HG02642 (cell line): Measurements from ENCODE around the gene VTCN1.
A peak's percentile ranks its signal among the peaks of the same experiment; 100 is the strongest.
"Not testable (repeated sequence)": the region's sequence is repeated elsewhere in the genome, so short reads cannot be mapped to it uniquely, and the experiment has no call there.

Experiments
- ATAC-seq: cut with Tn5 transposase; IDR thresholded peaks from one replicate; pipeline ENCODE4 v1.9.1; 2021; ENCODE audit warnings: mild to moderate bottlenecking; ENCODE audit not compliant: unreplicated experiment, poor library complexity

VTCN1 gene

GRCh38 chr1:117135329-117135728 lies 75.4 kb downstream of the VTCN1 start:
- ATAC-seq, result no peak

- ATAC-seq, result no peak
Measured at GRCh38 chr1:117130526-117130925, 80.2 kb downstream of the VTCN1 start.

GRCh38 chr1:117128323-117129079 lies 82.2 kb downstream of the VTCN1 start:
- no peak for ATAC-seq

GRCh38 chr1:117127795-117128194 lies 82.9 kb downstream of the VTCN1 start:
- ATAC-seq, result no peak

DNA sequence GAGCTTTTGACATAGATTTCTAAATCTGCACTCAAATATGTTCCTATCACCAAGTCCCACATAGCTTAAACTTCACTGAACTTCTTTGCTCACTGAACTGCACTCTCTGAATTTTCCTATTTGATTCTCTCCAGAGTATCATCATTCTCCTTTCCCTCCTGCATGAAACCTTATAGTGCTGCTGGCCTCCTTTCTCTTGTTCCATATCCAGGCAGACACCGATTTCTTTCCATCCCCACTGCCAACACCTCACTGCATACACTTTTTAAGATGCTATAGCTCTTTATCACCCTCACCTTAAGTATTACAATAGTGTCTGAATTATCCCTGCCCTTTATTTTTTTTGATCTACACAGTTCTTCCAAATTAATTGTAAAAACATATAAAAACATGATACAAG lies 86.1 kb downstream of the VTCN1 start:
- ATAC-seq, result no peak

DNA sequence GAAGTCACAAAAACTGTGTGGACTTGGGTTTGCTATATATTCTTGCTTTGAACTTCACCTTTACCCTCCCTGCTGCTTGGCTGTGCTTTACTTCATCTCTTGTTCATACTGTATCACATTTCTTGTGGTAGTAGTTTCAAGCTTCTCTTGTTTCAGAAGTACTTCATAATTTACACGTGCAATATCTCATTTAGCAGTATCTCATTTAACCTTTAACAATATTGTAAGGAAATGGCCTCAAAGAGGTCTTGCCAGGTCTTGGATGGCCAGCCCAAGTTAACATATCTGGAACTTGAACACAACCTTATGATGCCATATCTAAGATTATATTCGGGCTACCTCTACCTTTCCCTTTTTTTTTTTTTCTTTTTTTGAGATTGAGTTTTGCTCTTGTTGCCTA lies 87.5 kb downstream of the VTCN1 start:
- no peak for ATAC-seq

DNA sequence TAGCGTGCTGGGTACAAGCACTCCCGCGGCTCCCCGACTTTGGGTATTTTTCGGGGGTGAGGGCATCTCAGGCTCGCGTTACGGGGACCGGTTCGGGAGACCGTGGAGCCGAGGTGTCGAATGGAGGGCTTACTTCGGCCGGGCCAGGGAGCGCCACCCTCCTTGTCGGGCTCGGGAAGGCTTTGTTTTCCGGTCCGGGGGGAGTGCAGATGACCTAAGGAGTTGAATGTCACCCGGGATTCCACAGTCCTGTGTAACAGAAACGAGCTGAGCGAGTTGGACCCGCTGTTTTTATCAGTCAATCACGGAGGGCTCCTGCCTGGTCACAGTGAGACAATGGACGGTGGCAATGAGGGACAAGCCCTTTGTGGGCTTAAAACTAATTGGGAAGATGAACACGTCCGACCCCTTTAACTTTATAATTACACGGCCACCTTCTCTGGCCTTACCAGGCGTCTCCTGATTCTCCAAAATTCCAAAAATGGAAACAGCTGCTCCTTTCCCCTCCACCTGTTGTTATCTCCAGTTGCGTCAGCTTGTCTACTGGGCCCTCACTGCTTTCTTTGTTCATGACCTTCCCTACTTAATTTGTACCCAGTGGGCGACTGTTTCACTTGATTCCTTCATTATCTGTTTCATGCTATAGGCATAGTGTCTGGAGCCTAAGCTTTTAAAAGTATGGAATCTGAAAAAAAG lies 88.2 kb downstream of the VTCN1 start:
- ATAC-seq, result no peak

- peak; percentile 95 for ATAC-seq
Measured at GRCh38 chr1:117121589-117122329, 89.0 kb downstream of the VTCN1 start, which contains the start of gene TRIM45. Gene TRIM45, minus strand, starts transcription at chr1:117121749. Its CDS starts 548 bp downstream, at chr1:117121201.

DNA sequence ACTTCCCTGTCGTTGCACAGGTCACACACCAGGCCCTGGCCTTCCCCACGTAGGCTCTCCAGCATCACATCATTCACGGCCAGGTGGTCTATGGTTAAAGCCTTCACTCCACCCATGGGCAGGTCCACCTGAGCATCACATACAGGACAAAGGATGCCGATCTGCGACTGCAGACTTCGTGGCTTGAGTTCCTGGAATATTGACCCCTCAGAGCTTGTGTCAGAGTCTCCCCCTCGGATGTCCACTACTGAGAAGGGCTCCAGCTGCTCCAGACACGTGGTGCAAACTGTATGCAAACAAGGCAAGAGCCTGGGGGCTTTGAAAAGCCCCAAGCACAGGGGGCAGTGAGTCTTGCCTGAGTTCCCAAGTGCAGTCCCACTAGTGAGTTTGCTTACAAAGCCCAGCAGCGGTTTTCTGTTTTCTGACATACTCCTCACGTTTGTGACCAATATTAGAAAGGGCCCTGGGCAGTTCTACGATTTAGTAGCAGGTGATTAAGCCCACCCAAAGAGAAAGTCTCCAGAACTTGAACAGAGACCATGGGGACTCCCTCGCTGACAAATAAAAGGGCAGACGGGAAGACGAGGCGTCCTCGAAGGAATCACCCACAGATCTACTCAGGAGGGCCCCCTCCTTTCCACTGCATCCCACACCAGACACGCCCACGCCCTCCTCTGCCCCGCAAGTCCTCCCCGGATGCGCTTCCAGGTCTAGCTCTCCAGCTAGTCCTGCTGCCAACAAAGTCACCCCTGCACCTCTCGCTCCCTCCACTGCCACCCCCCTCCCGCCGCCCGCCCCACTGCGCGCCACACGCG lies 89.7 kb downstream of the VTCN1 start:
- ATAC-seq, result peak; percentile 4

DNA sequence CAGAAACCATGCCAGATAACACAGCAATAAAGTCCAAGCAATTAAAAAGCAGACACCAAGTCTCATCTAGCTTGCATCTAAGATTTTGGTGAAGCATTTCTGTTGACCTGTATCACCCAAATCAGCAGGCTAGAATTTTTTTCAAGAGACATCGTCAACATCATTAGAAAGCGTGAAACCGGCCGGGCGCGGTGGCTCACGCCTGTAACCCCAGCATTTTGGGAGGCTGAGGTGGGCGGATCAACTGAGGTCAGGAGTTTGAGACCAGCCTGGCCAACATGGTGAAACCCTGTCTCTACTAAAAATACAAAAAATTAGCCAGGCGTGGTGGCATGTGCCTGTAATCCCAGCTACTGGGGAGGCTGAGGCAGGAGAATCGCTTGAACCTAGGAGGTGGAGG lies 91.6 kb downstream of the VTCN1 start:
- not testable (repeated sequence) for ATAC-seq

GRCh38 chr1:117118137-117118536 lies 92.6 kb downstream of the VTCN1 start:
- no peak for ATAC-seq

DNA sequence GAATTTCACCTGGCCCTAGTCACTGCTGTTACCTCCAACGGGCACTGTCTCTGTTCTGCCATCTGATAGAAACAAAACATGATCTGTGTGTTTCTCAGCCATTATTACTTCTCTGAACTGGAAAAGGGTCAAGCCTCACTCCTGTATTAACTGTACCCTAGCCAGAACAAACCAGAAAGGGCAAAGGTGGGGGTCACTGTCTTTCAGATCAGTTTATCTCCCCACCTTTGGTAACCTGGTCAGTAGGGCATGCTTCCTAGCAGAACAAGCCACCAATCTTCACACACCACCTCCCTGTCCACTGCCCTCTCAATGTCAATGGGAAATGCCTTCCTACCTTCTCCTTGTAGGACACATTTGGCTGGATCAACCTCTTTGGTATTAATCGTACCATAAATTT lies 93.0 kb downstream of the VTCN1 start:
- no peak for ATAC-seq

DNA sequence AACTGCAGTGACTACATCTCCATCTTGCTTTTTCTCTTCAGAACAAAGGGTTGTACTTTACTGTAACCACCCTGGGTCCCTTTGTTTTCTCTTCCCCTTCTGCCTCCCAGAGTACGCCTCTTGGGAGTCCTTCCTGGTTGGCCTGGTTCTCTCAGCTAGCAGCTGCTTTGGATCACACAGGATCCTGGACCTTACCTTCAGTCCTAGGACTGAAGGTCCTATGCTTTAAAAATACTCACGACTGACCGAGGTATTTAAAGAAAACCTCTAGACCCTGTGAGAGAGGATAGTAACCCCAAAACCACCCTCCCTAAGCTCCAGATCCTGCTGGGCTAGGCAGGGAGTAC lies 94.0 kb downstream of the VTCN1 start:
- ATAC-seq, result no peak

- ATAC-seq, result no peak
Measured at GRCh38 chr1:117116090-117116783, 94.5 kb downstream of the VTCN1 start.

GRCh38 chr1:117114877-117115276 lies 95.8 kb downstream of the VTCN1 start:
- ATAC-seq, result no peak

- ATAC-seq, result no peak
Measured at GRCh38 chr1:117113199-117113598, 97.5 kb downstream of the VTCN1 start.

GRCh38 chr1:117112047-117112717 lies 98.5 kb downstream of the VTCN1 start:
- ATAC-seq, result no peak

- ATAC-seq, result no peak
Measured at GRCh38 chr1:117110774-117111173, 100.0 kb downstream of the VTCN1 start.

GRCh38 chr1:117107364-117107763 lies 103.4 kb downstream of the VTCN1 start:
- ATAC-seq, result no peak
